NCI-H2107 treated with DMSO at 0.1 percent for 48 hours (cell line): ENCODE measurements around the gene FAM3A.

ENCODE experiments used
- DNase-seq: peaks from one replicate; lab custom pipeline; 2025; ENCODE audit not compliant: unreplicated experiment; lab: John Stamatoyannopoulos, UW

Gene FAM3A

GRCh38 chrX:154534526-154535322, 18.7 kb upstream of the FAM3A start:
- peak; percentile 35 for DNase-seq

GRCh38 chrX:154532690-154533089, 16.7 kb upstream of the FAM3A start:
- no peak for DNase-seq

GRCh38 chrX:154531626-154532025, 15.6 kb upstream of the FAM3A start:
- DNase-seq = no peak

DNA sequence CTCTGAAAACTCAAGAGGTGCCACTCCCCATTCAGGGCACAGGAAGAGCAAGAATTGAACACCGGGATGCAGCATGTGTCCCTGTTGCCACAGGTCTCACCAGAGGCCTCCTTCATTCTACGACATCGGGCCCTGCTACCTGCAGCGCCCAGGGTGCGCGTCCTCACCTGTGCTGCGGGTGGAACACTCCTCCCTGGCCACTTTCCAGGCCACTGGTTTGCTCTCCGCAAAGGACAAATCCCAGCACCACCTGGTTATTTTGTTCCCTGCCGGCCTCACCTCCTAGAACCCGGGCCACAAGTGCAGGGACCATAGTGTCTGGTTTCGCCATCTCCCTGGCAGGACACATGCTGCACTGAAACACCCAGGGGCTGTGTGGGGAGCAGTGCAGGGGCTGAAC, 14.3 kb upstream of the FAM3A start:
- DNase-seq = no peak

- no peak for DNase-seq
Observed at GRCh38 chrX:154529206-154529612, 13.2 kb upstream of the FAM3A start.

DNA sequence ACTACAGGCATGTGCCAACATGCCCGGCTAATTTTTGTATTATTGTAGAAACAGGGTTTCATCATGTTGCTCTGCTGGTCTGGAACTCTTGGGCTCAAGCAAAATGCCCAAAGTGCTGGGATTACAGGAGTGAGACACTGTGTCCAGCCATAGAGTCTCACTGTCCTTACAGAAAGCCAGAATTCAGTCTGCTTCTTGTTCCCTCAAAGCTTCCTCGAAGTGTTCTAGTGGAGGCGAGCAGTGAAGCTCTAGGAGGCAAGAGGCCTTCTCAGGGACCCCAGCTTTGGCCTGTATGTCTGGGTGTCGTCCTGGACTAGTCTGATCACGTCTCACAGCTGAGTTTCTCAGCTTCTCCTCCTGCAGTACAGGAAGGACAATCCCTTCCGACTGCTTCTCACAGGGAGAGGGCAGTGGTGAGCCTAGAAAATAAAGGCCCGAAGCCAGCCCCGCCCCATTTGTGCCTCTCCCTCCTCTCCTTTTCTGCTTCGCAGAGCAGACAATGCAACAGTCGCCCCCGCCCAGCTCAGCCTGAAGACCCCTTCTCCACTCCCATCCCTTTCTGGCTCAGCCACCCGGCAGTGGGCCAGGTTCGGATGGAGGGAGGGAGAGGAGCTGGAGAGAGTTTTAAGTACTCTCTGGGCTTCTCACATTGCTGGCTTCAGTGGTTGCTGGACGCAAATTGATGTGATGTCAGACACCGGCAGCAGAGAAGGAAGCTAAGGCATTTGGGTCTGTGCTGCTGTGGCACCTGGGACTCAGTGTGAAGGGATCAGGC, 11.1 kb upstream of the FAM3A start:
- peak; percentile 86 for DNase-seq

- DNase-seq = no peak
Observed at GRCh38 chrX:154525606-154526490, 9.8 kb upstream of the FAM3A start.

- DNase-seq = no peak
Observed at GRCh38 chrX:154519389-154519788, 3.4 kb upstream of the FAM3A start.

DNA sequence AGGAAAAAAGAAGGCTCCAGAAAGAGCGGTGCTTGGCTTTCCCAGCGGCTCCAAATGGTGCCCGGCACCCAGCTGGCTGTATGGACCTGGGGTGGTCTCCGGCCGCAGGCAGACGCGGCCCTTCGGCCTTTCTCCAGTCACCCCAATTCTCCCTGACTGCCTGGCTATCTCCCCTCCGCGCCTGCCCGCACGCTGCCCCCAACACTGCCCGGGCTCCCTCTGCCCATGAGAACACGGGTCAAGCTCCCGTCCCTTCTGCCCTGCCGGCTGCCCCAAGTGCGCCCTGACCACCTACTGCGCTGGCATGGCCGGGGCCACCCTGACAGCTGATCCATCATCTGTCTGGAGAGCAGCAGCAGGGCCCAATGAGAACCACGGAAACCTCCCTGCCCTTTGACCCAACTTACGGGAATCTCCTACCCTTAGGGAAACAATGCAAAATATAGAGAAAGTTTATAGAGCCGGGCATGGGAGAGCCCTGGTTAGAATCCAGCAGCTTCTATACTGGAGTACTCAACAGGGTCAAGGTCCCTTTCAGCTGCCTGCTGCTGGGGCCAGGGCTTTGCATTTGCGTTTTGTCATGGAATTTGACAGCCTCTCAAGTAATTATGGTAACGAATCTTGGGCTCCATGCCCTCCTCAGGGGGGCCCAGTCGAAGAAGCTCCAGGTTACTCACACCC, 1.2 kb upstream of the FAM3A start:
- DNase-seq = no peak

- peak; percentile 11 for DNase-seq
Observed at GRCh38 chrX:154516656-154517100, 646 bp upstream of the FAM3A start.

GRCh38 chrX:154515090-154515965, 704 bp downstream of the FAM3A start:
- DNase-seq = no peak

- no peak for DNase-seq
Observed at GRCh38 chrX:154513716-154514115, 2.3 kb downstream of the FAM3A start.

- DNase-seq = no peak
Observed at GRCh38 chrX:154512879-154513553, 3.0 kb downstream of the FAM3A start.

DNA sequence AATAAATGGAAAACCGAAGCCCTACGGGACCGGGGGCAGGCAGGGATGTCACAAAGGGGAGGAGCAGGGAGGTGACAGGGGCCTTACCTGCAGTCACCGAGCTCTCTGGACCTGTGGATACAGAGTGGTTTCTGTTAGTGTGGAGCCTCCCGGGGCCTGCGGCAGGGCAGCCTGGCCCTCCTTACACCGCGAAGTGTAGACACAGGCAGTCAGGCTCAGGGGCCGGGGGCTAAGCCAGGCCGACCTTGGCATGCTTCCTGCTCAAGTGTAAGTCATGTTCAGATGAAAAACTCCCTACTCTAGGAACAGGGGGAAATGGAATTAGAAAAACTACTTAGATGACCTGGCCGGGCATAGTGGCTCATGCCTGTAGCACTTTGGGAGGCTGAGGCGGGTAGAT, 4.3 kb downstream of the FAM3A start:
- DNase-seq = no peak

GRCh38 chrX:154509455-154509854, 6.6 kb downstream of the FAM3A start:
- DNase-seq = no peak

DNA sequence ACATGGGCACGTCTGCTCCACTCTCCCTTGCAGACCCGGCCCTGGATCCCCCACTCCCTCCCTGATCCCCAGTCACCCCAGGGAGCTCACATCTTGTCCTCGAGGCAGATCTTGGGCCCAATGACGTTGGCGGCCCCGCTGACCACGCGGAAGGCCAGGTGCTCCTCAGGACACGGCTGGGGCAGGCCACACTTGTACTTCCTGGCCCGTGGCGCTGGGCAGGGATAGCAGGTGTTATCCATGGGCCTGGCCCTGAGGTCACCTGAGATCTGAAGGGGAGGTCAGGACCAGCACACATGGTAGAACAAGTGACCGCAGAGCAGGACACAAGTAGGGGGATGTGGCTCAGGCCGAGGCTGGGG, 7.7 kb downstream of the FAM3A start:
- DNase-seq = no peak

GRCh38 chrX:154507673-154508383, 8.2 kb downstream of the FAM3A start:
- DNase-seq = no peak

DNA sequence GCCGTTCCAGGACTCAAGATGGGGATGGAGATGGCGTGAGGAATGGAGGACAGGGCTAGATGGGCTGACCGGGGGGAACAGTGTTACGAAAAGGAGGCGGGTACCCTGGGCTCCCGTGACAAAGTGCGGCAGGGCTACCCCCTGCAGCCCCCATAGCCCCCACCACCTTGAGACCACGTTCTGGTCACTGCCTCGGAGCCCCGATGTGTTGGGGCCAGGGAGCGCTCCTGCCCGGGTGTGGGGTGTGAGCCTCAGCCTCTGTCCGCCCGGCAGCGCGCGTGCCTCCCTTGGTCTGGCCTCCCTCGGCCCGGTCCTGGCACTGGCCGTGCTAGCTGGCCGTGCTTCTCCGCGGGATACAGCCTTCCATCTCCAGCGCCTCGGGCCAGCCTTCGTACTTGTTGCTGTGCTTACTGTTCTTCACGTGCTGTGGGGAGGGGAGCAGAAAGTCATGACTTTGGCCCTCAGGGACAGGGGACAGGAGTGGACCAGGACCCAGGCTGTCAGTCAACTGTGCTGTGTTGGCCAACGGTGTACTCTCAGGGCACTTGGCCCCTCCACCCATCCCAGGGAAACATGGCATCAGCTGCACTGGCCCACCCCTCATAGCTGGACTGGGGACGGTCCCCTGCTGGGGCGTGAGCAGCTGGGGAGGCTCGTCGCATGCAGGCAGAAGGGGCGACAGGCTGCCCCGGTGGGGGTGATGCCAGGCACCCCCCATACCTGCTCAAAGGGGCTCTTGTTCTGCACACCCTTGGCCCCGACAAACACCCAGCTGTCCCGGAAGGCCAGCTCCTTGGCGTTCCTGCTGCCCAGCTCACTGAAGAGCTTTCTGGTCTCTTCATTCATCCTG, 9.3 kb downstream of the FAM3A start:
- no peak for DNase-seq
